ENCODE results near the gene USP11.
"Not testable (repeated sequence)": the region's sequence is repeated elsewhere in the genome, so short reads cannot be mapped to it uniquely, and the experiment has no call there.

Gene USP11

DNA sequence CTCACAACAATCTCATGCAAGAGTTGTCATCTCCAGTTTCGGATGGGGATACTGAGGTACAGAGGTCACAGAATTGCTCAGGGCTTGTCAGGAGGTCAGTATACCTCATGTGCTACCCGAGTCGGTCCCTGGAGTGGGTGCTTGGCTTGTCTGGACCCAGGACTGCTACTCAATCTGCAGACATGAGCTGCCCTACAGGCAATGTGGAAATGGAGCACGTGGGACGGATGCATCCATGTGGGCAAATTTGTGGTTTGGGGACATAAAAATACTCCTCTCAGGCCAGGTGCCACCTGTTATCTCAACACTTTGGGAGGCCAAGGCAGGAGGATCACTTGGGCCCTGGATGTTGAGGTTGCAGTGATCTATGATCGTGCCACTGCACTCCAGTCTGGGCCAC lies 15.8 kb downstream of the USP11 start:
- DNase-seq: no peak

DNA sequence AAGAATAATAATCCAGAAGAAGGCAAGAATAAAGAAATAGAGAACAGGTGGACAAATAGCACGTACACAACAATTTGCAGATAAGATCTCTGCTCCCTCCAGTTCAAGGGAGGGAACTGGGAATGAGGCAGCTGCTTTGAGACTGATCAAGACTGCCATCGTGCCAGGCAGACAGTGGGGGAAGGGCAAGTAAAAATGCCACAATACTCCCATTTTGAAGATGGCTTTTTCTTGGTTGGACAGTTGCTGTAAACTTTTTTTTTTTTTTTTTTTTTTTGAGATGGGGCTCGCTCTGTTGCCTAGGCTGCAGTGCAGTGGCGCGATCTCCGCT lies 17.2 kb downstream of the USP11 start:
- no peak for DNase-seq

DNA sequence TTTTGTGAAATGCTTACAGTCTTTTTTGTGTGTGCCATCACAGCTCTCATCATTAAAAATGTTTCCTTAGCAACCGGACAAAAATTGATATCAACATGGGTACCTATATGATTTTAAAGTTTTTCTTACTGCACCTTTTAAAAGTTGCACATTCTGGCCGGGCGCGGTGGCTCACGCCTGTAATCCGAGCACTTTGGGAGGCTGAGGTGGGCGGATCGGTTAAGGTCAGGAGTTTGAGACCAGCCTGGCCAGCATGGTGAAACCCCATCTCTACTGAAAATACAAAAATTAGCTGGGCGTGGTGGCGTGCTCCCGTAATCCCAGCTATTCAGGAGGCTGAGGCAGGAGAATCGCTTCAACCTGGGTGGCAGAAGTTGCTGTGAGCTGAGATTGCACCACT lies 24.8 kb downstream of the USP11 start:
- not testable (repeated sequence) for DNase-seq

DNA sequence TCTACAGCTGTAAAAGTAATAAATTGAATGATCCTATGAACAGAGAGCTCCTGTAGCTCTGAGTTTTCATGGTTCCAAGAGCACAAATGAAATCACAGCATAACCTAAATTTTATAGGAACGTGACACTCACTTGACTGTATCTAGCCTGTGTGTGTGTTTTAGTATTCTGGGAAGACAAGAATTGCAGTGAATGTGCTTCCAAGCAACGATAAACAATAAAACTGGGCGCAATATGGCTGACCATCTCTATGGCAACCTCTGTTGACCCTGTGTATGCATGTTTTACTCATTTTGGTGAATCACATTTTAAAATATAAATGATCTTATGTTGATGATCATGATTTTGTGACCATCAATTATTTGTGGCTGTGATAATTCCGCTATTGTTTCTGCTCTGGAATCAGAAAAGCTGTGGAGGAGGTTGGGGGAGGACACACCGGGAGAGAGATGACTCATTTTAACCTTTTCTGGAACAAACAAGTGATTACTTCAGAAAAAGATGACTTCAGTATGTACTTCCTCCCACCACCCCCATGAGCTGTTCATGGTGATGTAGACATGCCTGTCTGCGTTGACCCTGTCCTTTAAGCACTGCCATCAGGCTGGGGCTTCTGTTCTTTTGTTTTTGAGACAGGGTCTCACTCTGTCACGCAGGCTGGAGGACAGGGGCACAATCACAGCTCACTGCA lies 31.8 kb downstream of the USP11 start:
- peak; percentile 31 for DNase-seq

DNA sequence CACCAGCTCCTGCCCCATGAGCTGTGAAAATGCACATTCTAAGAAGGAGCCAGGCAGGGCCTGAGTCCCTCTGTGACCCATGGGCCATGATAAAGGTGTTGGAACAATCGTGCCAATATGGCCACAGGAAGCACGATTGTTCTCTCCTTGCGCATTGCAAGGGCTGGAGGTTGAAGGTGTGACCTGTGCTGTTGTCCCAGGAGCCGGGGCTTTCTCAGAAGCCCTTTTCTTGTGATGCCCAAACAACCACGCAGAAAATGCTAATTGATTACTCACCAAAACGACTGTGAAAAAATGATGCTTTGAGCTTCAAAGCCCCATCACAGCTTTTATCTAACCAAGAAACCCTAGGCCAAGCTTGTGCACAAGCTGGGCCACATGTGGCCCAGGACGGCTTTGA lies 33.8 kb downstream of the USP11 start:
- DNase-seq: no peak

DNA sequence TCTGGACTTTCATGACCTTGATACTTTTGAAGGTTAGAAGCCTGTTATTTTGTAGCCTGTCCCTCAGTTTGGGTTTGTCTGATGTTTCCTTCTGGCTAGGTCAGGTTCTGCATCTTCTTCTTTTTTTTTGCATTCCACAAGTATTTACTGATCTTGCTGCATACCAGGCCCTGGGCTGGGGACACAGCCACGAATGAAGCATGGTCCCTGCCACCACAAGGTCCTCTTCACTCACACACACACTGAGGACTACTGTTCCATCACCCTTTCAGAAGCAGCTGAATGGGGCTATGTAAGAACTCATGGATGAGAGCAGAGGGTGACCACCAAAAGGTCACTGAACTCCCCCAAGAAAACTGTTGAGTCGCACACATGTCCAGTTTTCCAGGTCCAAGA lies 39.2 kb downstream of the USP11 start:
- no peak for DNase-seq

DNA sequence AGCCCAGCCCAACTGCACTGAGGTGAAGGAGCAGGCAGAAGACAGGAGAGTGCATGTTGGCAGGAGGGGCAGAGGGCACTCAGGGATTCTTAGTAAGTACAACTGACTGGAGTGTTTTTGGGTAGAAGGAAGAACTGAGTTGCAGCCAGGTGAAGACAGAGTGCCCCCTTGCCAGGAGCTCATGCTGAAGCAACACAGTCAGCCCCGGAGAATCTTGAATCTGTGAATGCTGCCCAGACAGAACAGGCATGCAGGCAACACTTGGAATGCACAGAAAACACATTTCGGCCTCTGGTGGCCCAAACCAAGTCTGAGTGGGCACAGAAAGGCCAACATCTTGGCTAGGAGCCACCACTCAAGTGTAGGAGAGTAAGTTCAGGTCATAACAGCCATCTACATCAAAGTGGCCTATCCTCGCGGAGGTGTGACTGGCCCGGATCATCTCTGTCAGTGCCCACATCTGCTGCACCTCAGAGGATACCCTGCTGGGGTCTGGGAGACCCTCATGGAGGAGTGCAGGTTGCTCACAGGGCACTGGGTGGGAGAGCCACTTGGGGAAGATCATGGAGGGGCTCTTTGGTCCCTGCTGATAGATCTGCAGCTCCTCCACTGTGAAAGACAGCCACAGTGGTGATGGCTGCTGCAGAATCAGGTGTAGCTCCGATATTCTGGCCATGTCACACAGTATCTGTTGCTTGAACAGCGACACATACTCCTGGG lies 40.4 kb downstream of the USP11 start:
- DNase-seq: no peak

DNA sequence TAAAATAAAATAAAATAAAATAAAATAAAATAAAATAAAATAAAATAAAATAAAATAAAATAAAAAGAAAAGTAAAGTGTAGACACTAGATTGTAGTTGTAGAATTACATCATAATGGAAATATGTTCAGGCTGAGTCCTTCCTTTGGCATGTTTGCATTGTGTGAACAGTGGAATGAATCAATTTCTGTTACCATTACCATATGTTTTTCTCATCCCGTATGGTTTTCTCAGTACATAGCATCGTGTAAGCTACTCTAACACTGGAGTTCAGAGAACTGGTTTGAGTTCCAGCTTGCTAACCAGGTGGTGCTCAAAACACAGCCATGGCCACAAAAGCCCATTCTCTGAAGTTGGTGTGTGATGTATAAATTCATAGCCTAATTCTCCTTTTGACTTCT lies 45.9 kb downstream of the USP11 start:
- DNase-seq: peak; percentile 76

DNA sequence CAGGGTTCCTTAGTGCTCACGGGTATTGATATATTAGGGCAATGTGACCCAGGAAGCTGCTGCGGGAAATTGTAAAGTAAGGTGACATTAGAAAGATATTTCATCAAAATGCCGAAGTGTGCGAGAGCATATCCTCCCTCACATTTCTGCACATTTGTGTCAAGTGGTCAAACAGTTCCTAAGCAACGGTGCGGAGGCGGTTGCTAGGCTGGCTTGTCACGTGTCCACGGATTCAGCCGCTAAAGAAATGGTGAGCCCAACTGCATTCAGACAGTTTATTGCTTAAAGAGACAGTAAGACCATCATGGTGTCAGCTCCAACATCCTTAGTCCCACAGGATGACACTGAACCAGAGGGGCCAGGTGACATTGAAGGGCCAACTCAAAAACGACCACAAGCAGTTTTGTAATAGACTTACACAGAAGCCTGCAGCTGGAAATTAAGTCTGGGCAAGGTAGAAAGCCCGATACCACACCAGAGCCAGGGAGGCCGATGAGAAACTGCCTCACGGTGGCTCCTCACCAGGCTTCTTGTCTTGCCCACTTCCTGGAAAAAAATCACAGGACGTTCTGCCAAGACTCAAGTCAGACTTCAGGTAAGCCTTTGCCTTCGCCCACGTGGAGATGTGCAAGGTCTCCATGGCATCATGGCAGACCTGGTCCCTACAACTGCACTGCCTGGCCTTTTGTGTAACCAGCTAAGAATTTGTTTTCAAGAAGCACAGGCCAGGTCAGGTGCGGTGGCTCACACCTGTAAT lies 50.4 kb downstream of the USP11 start:
- DNase-seq: peak; percentile 35

DNA sequence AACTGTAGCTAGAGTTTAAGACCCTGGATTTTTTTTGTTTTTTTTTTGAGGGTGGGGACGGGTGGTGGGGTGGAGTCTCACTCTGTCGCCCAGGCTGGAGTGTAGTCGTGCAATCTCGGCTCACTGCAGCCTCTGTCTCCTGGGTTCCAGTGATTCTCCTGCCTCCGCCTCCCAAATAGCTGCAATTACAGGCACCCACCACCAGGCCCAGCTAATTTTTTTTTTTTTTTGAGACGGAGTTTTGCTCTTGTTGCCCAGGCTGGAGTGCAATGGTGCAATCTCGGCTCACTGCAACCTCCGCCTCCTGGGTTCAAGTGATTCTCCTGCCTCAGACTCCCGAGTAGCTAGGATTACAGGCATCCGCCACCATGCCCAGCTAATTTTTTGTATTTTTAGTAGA lies 51.8 kb downstream of the USP11 start:
- not testable (repeated sequence) for DNase-seq

DNA sequence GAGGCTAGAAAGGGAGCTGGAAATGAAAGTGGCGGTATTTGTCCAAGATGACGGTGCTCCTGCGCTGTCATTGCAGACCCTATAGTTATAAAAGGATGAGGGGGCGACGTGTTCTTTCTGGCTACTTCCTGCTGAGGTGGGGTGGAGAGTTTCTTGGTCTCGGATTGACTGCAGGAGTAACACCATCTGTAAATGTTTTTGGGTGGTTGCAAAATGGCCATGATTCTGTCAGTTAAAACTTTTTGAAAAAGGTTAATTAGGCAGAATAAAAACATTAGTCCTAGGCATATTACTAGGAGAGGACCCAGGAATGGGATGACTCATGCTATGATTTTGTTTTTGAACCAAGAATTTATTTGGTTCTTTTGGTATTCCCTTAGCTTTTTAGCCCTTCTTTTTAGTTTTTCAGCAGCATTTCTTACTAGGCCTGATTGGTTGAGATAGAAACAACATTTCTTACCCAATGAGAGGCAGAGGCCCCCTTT lies 53.1 kb downstream of the USP11 start:
- peak; percentile 40 for DNase-seq

DNA sequence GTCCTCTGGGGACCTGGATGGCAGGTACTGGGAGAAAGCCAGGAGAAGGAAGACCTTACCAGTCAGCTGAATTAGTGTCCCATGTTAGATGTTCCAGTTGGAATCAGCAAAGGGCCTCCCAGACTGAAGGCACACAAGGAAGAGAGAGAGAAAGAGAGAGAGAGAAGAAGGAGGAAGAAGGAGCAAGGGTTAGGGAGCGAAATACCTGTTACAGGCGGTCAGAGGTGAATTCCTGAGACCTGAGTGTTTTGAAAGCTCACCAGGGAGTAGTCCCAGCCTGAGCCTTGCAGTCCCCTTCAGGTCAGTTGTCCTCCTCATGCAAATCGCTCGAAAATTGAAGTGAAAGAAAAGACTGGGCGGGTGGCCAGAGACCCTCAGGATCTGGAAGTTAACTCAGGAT lies 60.3 kb downstream of the USP11 start:
- no peak for DNase-seq

DNA sequence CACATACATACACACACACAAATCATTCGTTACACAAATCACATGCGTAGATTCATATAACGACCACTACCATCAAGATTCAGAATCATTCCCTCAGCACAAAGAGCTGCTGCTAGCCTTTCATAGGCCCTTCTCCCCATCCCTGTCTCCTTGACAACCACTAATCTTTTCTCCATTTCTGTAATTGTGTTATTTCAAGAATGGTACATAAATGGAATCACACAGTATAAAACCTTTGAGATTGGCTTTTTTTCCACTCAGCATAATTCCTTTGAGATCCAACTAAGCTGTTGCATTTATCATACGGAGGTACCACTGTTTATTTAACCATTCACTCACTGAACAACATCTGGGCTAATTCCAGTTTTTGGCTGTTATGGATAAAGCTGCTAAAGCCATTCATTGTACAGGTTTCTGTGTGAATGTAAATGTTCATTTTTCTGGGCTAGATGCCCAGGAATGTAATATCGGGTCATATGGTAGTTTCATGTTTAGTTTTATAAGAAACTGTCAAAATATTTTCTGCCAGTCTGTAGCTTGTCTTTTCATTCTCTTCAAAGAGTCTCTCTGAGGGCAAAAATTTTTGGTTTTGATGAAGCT lies 64.1 kb downstream of the USP11 start:
- DNase-seq: peak; percentile 2

DNA sequence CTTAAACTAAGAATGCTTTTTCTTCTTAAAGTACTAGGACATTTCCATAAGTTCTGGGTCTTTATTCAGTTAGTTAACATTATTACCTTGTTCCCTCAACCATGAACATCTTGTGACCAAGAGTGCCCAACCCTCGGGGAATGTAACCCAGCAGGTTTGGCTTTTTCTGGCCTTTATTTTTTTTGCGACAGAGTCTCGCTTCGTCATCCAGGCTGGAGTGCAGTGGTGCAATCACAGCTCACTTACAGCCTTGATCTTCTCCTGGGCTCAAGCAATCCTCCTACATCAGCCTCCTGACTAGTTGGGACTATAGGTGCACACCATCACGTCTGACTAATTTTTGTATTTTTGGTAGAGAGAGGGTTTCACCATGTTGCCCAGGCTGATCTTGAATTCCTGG lies 65.1 kb downstream of the USP11 start:
- no peak for DNase-seq
